HG03159 (cell line): Measurements from ENCODE around the gene STAC.

Source experiments
- ATAC-seq: cut with Tn5 transposase; IDR thresholded peaks from one replicate; pipeline ENCODE4 v1.9.1; 2021; ENCODE audit warnings: mild to moderate bottlenecking, moderate library complexity; ENCODE audit not compliant: unreplicated experiment

Gene STAC

GRCh38 chr3:36511791-36512486, 131.6 kb downstream of the STAC start:
- ATAC-seq, result no peak

DNA sequence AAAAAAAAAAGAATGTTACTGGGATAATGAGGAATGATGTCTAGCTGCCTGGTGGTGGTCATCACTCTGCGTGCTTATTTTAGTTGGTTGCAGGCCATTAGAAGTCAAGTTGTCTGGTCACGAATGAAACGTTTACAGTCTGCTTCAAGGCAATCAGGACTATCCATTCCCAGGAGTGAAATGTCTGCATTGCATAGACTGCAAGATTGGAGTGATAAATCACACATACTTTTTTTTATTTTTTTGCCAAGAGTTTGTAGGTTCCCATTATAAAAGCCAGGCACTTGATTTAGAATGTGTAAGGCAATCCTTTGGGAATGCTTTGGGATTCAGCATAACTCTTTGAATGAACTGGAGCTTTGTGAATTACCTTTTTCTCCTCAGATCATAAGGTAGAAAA, 132.3 kb downstream of the STAC start:
- no peak for ATAC-seq

DNA sequence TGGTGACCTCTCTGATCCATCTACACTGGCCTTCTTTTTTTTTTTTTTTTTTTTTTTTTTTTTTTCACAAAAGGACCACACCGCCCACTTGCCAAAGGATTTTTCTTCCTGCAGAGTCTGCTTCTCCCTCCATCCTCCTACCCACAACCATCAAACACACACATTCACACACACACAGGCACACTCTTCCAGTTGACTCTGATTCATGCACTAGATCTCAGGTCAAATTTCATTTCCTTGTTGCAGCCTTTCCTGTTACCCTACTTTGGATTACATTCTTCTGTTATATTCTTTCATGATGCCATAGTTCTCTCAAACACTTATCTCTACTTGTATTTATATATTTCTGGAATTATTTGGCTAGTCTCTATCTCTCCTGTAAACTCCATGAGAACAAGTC, 133.9 kb downstream of the STAC start:
- no peak for ATAC-seq

- ATAC-seq, result no peak
These were observed 139.4 kb downstream of the STAC start for GRCh38 chr3:36519682-36520081.

DNA sequence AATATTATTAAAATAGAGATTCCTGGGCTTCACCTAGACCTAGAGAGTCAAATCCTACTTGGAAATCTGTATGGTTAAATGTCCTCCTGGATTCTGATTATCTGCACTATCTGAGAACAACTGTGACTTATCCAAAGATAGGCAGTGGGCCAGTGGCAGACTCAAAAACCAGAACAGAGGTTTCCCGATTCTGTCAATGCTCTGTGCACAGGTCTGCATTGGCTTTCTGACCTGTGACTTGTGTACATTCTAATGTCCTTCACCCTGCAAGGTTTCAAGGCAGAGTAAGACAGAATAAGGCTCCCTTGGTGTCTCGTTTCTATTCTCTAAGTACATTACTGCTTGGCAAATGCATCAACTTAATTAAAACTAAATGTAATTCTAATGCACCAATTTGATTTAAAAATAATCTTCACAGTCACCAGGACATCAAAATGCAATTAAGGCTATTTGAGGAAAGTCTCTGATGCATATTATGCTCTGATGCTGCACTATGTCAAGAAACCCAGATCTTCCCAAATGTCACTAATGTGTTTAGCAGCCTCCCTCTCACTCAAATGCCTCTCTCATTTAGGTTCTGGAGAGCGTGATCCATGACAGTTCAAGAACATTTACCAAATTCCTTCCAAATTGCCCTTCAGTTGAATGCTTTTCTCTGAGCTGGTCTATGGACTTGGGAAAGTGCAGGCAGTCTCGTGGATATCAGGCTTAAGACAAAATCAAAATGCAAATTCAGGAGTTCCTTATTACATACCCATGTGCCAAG, 140.1 kb downstream of the STAC start:
- no peak for ATAC-seq

DNA sequence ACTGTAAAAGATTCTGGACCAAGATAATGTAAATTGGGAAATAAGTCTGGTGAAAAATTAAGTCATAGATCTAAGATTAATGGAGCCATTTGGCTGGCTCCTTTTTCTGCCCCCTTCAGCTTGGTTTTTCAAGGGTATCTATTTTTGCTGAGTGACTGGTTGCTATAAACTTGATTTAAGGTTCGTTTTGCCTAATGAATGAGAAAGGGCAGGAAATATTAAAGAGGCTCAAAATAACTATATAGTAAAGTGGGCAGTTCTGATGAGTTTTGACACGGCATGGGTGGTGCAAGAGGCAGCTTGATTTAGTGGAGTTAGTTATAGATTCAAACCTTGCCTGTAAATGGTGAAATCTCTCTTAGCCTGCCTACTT, 140.7 kb downstream of the STAC start:
- no peak for ATAC-seq

- ATAC-seq, result no peak
These were observed 144.3 kb downstream of the STAC start for GRCh38 chr3:36524560-36524959.

DNA sequence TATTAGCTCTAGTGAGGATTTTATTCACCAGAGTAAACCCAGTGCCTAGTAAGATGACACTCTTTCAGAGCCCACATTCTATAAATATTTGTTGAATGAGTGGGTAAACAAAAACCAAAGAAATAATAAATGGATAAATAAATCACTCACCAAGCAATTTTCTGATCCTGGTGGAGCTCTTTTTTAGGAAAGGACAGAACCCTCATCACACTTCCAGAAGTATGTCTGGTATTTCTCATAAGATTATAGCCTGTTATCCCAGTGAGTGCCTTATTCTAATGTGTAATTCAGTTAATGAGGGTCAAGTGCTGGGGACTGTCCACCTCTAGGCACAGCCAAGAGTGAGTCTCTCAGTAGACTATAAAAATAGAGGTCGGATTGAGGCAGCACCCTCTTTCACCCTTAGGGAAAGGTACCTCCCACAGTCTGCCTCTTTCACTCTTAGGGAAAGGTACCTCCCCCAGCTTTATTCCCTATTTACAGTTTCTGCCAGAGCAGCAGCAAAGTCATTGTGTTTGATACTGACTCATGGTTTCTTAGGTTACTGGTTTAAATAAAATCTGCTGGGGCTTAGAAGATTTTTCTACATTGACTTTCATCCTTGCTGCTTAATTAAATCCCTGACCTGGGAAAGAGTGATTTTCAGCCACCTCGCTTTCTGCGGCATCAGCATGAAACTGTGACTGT, 145.0 kb downstream of the STAC start:
- ATAC-seq, result no peak

- no peak for ATAC-seq
These were observed 157.9 kb downstream of the STAC start for GRCh38 chr3:36538136-36538749.

GRCh38 chr3:36540888-36541518, 160.7 kb downstream of the STAC start:
- ATAC-seq, result peak; percentile 56

DNA sequence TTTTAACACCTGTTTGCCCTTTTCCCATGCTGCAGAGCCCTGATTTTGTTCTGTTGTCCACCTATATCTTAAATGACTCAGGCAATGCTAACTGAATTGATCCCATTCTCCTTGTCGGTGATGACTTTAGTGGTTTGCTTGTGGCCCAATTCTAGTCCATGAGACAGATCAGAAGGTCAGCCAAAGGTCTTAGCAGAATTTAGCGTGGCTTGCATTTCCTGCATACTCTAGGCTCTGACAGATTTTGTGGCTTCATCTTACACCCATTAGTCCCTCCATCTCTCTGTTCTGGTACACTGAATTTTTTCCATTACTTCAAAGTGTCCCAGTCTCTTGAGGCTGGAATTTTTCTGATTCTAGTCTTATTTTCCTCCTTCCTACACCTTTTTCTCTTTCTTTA, 161.9 kb downstream of the STAC start:
- no peak for ATAC-seq

- ATAC-seq, result no peak
These were observed 163.1 kb downstream of the STAC start for GRCh38 chr3:36543276-36543997.

DNA sequence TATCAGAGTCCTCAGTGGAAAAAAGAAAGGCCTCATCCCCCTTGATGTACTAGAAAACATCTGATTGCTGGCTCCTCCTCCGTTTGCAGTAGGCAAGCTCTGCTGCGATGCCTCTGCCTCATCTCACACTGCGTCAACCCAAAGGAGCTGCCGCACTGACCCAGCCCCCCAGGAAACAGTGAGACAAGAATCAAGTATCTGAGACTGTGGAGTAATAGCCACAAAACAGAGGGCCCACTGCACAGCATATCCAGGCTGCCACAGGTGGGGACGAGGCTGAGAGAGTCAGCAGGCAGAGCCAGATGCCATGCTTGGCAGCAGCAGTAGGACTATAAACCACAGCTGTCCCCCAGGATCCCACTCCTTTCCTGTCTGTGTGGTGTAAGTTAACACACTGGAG, 165.9 kb downstream of the STAC start:
- no peak for ATAC-seq

DNA sequence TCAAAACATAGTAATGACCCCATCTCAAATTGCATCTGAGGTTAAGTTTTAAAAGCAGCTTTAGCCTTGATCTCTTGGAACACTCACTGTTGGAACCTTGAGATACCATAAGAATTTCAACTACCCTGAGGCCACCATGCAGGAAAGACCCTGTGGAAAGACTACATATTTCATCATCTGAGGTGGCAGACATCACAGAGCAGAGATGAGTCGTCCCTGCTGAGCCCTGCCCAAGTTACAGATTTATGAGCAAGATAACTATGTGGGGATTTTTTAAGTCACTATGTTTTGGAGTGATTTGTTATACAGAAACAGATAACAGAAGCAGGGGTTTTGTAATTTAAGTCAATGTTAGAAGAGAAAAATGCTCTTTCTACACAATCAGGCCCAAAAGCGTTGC, 168.4 kb downstream of the STAC start:
- no peak for ATAC-seq

DNA sequence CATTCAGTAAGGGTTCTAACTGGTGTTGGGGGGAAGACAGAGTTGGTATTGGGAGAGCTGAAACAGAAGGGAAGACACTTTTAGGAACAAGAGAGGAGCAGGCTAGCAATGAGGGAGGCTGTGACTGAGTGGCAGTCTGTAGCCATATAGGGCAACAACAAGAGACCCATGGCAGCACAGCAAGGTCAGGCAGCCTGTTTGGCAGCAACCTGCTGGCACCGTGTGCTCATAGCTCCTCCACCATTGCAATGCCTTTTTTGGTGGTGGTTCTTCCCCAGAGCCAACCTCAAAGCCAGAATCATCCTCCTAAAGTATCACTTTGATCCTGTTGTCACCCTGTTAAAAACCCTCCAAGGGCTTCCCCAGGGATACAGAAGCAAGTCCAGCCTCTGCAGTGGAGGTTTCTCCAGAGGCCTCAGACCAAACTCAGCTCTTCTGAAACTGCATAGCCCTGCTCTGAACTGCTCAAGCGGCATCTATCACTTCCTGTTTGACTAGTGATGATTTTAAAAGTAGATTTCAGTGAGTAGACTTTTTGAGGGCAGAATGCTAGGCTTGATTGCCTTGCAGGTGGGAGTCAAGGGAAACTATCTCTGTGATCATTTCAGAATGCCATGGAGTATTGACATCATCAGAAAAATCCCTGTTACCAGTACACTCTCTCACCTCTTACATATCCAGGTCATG, 176.9 kb downstream of the STAC start:
- peak; percentile 89 for ATAC-seq

GRCh38 chr3:36557708-36558421, 177.6 kb downstream of the STAC start:
- ATAC-seq, result no peak

GRCh38 chr3:36558961-36559360, 178.7 kb downstream of the STAC start:
- no peak for ATAC-seq

DNA sequence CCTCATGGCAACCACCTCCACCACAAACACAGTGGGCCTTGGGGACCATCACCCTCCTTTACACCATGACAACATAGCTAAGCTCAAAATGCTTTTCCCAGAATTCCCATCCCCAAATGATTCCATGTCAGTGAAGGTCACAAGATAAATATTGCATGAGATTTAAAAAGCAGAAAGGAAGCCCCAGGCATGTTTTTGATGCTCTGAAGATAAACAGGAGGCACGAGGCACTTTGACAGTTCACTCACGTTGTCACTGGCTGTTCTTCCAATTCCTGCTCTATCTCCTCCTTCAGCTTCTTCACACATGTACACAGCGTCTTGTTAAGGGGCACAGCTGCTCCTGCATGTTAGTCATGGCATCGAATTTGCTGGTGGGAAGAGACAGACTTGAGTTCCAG, 180.4 kb downstream of the STAC start:
- ATAC-seq, result no peak

DNA sequence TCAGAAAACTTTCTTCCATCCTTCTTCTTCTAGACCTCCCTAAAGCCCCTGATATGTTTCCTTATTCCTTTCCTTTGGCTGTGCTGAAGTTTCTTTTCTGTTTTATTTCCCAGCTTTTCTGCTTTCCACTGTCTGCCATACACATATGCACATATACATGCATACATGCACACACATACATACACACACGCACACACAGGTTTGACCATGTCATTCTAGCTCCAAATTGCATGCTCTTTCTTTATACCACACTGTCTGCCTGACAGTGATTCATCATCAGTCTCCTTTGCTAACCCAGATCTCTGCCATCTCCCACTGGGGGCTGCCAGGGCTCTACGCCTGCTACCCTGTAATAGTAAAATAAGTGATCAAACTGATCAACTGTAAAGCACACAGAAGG, 181.3 kb downstream of the STAC start:
- no peak for ATAC-seq
